Hindlimb muscle (tissue), 1 donor: ENCODE results near the gene TBXA2R. TPM values are rescaled to one million over a fixed set of nuclear protein-coding genes. Genes with fewer than 3 reads are reported as not detected.

ENCODE experiments used
- DNase-seq: peaks from one replicate; pipeline ENCODE4 v3.0.0-alpha.2; 2013
- polyA plus RNA-seq: library from polyadenylated mRNA; unstranded; fragments of 120-200 nt; gene quantifications from one replicate; pipeline ENCODE4 v1.2.1, GENCODE V29; 2013; ENCODE audit not compliant: insufficient read length

TBXA2R gene
- polyA plus RNA-seq, 1 donor: 3.4 TPM

DNA sequence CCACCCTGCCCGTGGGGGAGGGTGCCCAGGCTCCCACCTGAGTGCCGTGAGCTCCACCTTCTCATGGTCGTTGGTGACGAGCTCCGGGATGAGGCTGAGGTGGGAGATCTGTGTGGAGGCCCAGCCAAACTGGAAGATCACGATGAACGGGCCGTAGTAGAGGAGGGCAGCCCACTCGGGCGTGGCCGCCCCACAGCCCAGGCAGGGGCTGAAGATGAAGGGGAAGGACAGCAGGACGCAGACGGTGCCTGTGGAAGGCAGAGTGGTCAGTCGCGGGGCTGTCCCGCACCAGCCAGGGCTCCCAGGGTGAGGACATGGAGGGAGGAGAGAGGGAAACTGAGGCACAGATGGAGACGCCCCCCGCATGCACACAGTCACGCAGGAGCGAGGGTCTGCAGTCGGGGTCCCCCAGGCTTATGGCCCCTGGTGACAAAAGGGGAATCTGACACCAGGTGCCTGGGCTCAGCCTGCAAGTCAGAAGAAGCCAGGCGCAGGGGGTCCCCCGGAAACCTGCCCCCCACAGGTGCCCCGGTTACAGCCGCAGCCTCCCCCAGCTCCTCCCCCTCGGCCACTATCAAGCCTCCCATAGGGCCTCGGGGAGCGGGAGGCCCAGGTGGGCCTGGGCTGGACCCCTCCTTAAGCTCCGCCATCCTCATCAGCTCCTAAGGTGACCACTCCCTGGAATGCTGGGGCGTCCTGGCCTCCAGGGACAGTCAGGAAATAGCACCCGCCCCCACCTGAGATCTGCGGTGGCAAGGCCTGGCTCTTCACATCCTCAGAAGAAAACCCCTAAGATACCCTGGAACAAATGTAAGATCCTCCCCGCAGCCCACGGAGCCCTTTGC is 55.5 kb downstream of the TBXA2R start:
- no peak for DNase-seq

GRCh38 chr19:3549816-3550215 is 56.9 kb downstream of the TBXA2R start:
- DNase-seq: no peak

GRCh38 chr19:3548606-3549005 is 58.1 kb downstream of the TBXA2R start:
- no peak for DNase-seq

GRCh38 chr19:3547767-3548282 is 58.9 kb downstream of the TBXA2R start:
- DNase-seq: no peak

- DNase-seq: no peak
Measured at GRCh38 chr19:3547301-3547731, 59.4 kb downstream of the TBXA2R start.

GRCh38 chr19:3546119-3546518 is 60.6 kb downstream of the TBXA2R start:
- DNase-seq: no peak

GRCh38 chr19:3545669-3546034 is 61.0 kb downstream of the TBXA2R start:
- no peak for DNase-seq

DNA sequence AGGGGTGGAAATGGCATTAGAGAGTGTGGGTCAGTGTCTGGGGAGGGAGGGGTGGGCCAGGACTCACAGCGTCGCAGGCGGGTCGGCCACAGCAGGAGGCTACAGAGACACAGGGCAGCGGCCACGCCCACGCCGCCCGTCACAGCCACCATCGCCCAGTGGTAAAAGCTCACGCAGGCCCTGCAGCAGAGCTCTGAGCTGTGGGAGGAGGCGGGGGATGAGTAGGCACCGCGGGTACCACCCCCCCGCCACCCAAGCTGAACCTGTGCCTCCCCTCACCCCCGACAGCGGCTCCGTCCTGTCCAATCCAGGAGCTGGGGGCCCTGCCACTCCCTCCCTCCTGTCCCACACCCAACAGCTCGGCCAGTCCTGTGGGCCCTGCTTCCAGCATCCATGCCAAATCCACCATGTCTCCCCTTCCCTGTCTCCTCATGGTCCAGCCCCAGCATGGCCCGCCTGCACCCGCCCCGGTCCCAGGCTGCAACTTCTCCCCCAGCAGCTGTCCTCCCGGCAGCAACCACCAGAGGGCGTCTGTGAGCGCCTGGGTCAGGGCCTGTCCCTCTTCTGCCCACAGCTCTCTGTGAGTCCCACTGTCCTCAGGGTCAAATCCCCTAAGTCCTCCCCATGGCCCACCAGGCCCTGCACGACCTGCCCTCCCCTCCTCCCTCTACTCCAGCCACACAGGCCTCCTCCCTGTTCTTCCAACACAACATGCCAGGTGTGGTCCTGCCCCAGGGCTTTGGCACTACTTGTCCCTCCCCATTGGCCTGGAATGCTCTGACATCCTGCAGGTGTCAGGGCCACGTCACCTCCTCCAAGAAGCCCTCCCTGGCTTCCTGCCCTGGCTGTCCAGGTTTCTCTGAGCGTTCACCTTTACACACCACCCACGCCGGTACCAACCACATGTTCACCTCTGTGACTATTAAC is 61.7 kb downstream of the TBXA2R start:
- no peak for DNase-seq

Other genes starting within 250 kb of the TBXA2R start
- 51.4 TPM for gene NFIC, start 240.3 kb downstream of the TBXA2R start, polyA plus RNA-seq
- gene SMIM24, start 126.3 kb downstream of the TBXA2R start, polyA plus RNA-seq: not detected
- gene SMIM44, start 123.4 kb downstream of the TBXA2R start, polyA plus RNA-seq: not detected
- gene DOHH, start 106.2 kb downstream of the TBXA2R start, polyA plus RNA-seq: 10.3 TPM
- gene FZR1, start 100.6 kb downstream of the TBXA2R start, polyA plus RNA-seq: 38.9 TPM
- gene TEKTIP1, start 67.7 kb downstream of the TBXA2R start, polyA plus RNA-seq: 3.5 TPM
- gene MFSD12, start 49.3 kb downstream of the TBXA2R start, polyA plus RNA-seq: 31.0 TPM
- 36.5 TPM for gene HMG20B, start 33.9 kb downstream of the TBXA2R start, polyA plus RNA-seq
- 2.1 TPM for gene GIPC3, start 21.4 kb downstream of the TBXA2R start, polyA plus RNA-seq
- 25.3 TPM for gene CACTIN, start 19.9 kb upstream of the TBXA2R start, polyA plus RNA-seq
- gene PIP5K1C, start 93.6 kb upstream of the TBXA2R start, polyA plus RNA-seq: 22.4 TPM
- not detected for gene TJP3, start 101.5 kb upstream of the TBXA2R start, polyA plus RNA-seq
- gene APBA3, start 154.8 kb upstream of the TBXA2R start, polyA plus RNA-seq: 20.4 TPM
- 27.5 TPM for gene MRPL54, start 155.8 kb upstream of the TBXA2R start, polyA plus RNA-seq
- not detected for gene RAX2, start 165.4 kb upstream of the TBXA2R start, polyA plus RNA-seq
- gene MATK, start 179.5 kb upstream of the TBXA2R start, polyA plus RNA-seq: 2.7 TPM